GM19328 (cell line): ENCODE results near the gene IGFL4.
"Not testable (repeated sequence)": the region's sequence is repeated elsewhere in the genome, so short reads cannot be mapped to it uniquely, and the experiment has no call there.

Source experiments
- ATAC-seq: cut with Tn5 transposase; IDR thresholded peaks from one replicate; pipeline ENCODE4 v1.9.1; 2021; ENCODE audit warnings: mild to moderate bottlenecking, moderate library complexity; ENCODE audit not compliant: unreplicated experiment

IGFL4 gene

DNA sequence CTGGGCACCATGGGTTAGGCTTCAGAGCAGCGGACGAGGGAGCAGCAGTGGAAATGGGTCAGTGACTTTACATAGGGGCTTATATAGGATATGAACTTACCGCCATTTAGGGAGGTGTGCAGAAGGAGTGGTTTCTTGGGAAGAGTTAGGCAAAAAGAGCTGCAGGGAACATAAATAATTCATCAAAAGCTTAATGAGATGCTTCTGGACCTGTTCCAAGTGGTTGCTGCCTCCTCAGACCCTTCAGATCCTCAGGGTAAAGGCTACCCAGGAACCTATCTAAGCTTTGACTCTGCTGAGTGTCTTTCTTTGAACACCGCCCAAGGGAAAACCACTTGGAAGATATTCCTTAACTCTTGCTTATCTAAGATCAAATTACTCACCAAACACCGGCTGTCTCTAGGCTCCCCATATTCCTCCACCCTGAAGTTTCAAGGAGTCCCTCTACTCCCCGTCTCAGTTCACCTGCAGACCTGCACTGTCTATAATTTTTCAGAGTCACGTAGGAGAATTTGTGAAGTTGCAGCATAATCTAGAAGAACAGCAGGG lies at the start of gene IGFL4:
TSS of gene IGFL4 (minus strand) at position 51 of the 549 bp plus-strand sequence. CDS start at position 11, 40 bp downstream.
- ATAC-seq = no peak

DNA sequence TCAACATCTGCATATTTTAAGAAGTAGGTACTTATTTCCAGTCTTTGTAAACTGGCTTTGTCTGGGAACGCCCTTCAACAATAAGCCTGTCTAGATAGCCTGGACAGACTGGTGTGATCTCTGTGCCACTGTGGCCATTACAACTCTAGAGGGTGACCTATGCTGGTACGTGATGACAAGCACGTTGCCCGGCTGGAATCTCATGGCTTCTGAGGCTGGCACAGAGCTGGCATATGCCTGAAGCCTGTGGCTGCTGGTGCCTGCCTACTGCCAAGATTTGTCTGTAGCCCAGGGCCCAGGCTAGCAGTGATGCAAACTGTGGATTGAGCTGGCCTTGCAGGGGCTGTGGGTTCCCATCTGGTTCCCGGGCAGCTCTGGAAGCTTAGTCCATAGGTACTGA lies 49.6 kb upstream of the IGFL4 start:
- ATAC-seq = no peak

DNA sequence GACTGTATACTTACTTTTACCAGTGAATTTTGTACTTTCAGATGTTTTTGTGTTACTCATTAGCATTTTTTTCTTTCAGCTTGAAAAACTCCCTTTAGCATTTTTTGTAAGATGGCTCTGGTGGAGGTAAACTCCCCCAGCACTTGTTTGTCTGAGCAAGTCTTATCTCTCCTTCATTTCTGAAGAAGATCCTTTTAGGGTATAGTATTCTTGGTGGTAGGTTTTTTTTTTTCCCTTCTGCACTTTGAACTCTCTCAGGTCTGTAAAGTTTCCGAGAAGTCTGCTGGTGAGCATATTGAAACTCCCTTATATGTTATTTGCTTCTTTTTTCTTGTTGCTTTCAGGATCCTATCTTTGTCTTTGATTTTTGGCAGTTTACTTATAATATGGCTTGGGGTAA lies 48.6 kb upstream of the IGFL4 start:
- ATAC-seq = no peak

DNA sequence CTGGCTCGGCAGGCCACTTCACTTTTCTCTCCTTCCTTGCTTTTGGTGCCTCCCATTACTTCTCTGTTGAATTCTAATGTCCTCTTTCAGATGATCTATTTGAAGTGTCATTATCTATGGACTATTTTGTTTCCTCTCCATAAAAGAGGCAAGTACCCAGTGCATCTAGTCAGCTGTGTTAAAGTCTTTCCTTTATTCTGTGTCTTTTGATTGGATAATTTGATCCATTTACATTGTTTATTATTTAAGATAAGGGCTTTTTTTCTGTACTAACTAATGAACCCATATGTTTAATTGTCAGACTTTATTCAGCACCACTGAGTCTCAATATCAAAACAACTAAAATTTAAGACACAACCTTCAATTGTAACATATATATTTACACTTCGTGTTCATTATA lies 47.3 kb upstream of the IGFL4 start:
- ATAC-seq = no peak

DNA sequence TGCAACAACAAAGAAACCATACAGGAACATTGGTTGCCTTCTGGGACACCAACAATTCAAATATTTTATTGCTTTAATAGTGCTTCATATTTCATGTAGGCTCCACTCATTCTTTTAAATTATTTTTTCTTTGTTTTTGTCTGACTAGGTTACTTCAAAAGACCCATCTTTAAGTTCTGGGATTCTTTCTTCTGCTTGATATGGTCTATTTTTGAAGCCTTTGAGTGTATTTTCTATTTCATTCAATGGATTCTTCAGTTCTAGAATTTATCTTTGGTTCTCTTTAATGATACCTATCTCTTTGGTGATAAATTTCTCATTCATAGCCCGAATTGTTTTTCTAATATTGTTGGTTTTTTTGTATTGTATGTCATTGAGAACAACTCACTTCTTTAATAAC lies 45.1 kb upstream of the IGFL4 start:
- ATAC-seq = no peak

DNA sequence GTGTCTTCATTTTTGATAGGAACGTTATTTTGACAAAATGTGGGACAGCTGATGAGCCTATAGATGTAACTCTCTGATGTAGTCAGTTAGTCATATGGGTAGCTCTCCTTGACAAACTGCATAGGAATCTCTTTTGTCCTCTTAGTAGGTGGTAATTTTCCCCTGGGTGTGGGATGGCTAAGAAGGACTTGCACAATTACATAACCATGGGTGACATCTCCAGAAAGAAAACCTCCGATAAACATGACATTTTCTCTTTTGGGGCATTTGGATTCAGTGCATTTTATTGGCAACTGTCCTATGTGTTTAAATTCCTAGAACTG lies 41.9 kb upstream of the IGFL4 start:
- ATAC-seq = no peak

DNA sequence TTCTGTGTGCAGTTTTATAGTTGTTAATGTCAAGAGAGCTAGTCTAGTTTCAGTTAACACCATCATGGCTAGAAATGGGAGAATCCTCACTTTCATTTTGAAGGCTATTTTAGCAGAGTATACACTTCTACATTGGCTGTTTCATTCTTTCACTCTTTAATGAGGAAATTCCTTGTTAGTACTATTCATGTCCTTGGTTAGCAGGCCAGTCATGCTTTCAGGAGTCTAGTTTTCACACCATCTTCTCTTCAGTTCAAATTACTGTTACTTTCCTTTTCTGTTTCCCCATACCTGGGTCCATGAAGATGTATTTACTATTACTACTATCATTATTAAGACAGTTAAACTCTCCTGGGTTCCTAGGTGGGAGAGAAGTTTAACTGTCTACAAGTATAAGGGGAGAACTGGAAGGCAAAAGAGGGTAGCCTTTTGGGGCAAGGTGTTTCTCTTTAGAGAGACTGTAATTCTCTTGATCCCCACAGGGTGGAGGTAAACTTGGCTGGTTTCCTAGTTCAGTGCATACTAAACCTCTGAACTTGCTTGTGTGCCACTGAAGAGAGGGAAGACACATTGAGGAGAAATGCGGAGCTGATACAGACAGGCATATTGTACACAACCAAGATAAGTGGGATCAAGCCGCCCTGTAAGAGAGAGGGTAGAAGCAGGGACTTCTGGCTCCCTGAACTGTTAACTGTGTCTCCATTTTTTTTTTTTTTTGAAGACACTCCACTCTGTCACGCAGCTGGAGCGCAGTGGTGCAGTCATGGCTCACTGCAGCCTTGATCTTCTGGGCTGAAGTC lies 41.3 kb upstream of the IGFL4 start:
- ATAC-seq = no peak

DNA sequence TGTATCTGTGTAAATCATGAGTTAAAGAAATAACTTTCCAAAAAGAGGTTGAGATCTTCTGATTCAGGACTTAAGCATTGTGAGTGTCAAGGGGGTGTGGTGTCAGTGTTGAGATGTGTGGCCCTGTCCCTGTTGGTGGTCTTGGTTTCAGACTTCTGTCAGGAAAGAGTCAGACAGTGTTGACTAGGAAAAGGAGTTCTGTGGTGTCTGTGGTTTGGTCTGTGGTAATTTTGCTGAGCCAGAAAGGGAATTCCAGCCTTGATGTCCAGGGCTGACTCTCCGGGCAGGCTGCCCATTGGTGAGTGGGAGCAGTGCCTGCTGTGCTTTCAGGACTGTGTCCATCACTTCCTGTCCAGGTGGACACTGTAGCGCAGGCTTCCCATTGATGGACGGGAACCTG lies 39.8 kb upstream of the IGFL4 start:
- ATAC-seq = no peak

DNA sequence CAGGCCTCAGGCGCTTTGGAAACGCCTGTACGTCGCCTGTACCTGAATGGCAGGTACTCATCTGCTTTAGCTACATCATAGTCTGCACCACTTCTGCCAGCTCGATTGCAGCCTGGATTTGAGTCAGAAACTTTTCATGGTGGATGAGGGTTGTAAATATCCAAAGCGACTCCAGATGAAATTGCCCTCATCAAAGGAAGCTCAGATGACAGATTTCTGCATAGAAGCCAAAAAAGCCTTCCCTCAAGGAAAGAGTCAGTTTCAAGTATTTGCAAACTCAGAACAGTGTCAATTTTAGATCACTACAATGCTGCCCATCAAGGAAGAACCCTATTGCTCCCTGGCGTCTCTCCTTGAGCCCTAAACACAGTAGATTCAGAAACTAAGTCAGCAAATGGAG lies 38.8 kb upstream of the IGFL4 start:
- no peak for ATAC-seq

DNA sequence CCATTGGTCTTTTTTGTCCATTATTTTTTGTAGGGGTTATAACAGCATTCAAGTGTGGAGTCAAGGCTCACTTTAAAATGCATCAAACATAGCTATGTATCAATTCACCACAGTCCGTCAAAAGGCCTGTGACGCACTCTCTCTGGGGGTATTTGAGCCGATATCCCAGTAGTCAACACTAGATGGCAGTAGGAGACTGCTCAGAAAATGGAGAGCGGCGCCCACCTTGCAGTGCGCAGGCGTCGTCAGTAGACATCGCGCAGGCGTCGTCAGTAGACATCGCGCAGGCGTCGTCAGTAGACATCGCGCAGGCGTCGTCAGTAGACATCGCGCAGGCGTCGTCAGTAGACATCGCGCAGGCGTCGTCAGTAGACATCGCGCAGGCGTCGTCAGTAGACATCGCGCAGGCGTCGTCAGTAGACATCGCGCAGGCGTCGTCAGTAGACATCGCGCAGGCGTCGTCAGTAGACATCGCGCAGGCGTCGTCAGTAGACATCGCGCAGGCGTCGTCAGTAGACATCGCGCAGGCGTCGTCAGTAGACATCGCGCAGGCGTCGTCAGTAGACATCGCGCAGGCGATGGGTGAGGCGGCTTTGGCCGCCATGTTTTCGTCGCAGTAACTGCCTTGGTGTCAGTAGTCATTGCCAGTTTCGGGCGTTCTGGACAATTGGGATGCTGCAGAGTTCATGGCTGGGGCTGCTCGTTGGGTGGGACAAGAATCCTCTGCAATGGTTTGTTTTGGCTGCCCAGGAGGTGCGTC lies 38.0 kb upstream of the IGFL4 start:
- not testable (repeated sequence) for ATAC-seq

DNA sequence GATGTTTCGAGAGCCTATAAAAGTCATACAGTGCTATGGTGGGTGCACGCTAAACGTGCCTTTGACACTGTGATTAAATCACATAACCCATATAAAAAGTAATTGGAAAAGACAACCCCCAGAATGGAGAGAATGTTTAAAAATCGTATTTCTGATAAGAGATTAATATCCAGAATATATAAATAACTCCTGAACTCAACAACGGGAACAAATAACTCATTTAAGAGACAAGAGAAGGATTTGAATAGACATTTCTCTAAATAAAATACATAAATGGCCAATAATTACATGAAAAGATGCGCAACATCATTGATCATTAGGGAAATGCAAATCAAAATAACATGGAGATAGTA lies 37.0 kb upstream of the IGFL4 start:
- ATAC-seq = no peak

DNA sequence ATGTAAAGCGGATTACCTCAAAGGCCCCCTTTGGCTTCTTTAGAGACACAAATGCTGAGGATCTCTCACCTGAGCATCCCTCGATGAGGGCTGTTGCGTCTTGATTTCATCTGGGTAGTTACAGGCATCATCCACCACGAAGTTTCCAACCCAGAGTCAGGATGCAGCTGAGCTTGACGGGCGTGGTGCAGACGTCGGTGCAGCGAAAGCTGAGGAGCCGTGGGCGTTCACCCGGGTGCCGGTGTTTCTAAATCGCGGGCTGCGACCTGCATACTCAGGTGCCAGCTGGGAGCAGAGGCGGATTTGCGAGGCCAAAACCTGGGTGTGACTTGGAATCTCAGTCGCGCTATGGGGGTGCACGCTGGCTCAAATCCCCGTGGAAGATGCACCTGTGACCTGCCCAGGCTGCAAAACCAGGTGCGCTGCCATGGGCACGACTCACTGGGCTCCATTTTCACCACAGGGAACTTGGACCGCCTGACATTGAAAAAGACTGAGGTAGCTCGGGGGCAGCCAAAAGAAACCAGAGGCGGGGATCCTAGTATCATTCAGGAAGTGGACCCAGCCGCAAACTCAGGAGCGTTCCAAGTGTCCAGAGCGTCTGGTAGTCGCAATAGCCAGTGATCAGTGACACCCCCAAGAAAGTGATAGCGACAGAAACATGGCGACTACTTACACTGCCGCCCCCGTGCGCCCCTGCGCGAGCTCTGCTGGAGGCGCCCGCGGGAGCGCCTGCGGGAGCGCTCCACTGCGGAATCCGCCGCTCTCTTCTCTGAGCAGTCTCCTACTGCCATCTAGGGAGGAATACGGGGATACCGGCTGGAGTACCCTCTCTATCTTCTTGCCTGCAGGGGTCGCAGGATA lies 36.4 kb upstream of the IGFL4 start:
- no peak for ATAC-seq

DNA sequence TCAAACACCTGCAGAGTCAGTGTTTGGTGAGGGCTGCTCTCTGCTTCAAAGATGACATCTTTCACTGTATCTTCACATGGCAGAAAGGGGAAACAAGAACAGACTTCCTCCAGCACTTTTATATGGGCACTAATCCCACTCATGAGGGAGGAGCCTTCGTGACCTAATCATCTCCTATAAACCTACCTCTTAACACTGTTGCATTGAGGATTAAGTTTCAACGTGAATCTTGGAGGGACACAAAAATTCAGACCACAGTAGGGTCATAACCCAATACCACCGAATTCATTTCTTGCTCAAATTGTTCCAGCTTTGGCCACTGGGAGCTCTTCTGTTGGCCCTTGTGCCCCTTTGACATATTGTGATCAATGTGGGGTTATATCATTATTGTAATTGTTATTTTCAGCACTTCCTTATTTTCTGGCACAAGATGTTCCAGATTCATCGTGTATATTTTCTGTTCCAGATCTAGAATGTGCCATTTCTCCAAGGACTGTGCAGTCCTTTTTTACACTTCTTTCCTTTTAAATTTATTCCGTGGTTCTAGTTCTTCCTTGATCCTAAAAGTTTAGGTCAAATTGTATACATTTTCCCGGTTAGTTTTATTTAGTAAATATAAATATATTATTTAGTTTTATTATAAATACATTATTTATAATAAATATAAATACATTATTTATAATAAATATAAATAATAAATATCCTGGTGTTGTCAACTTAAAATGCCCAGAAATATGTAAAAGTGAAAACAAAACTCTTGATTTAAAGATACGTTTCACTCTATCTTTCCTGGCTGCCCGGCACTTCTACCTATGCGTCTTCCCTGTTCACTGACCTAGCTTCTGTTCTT lies 35.5 kb upstream of the IGFL4 start:
- ATAC-seq = no peak

DNA sequence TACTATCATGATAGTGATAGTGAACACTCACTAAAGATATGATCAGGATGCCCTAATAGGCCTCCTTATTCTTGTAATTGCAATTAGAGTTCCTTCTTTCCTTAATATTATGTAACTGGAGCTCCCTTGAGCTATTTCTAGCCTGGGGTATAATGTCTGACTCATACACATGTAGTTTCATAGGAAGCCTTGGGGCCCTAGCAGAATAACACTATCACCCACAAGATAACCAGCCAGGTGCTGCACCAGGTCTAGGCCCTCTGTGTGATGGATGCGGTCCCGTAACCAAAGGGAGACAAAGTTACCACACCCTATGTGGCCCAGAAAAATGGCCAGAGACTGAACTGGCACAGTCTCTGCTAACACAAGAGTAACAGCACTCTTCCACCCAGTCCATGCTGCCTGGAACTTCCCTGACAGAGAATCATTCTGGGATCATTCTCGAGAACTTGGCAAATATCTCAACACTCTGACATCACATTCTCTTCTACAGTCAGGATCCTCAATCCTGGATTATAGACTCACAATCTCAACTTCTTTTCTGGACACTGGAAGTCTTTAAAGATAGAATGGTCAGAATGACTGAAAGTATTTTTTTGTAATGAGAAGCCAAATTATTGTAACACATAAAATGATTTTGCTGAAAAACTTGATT lies 32.6 kb upstream of the IGFL4 start:
- ATAC-seq = no peak

DNA sequence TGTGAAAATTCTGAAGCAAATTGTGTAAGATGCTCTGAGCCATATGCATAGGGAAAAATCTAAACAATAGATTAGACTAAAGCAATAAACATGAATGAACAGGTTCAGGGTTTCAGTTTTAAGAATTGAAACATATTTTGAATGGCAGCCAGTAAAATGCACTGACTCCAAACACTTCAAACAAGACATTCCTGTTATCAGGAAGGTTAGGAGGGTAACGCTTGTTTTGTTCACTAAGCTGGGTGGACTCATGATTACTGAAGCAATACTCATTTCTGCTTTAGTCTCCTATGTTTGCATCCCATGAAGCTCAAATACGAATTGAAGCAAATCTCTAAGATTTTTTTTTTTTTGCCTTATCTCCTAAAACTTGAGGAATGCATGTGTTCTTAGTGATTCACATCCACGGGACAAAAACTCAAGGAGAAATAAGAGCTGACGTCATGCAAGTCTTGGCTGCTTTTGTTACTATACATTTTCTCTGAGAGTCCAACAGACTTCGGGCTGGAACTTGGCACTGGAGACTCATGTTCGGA lies 29.1 kb upstream of the IGFL4 start:
- no peak for ATAC-seq

DNA sequence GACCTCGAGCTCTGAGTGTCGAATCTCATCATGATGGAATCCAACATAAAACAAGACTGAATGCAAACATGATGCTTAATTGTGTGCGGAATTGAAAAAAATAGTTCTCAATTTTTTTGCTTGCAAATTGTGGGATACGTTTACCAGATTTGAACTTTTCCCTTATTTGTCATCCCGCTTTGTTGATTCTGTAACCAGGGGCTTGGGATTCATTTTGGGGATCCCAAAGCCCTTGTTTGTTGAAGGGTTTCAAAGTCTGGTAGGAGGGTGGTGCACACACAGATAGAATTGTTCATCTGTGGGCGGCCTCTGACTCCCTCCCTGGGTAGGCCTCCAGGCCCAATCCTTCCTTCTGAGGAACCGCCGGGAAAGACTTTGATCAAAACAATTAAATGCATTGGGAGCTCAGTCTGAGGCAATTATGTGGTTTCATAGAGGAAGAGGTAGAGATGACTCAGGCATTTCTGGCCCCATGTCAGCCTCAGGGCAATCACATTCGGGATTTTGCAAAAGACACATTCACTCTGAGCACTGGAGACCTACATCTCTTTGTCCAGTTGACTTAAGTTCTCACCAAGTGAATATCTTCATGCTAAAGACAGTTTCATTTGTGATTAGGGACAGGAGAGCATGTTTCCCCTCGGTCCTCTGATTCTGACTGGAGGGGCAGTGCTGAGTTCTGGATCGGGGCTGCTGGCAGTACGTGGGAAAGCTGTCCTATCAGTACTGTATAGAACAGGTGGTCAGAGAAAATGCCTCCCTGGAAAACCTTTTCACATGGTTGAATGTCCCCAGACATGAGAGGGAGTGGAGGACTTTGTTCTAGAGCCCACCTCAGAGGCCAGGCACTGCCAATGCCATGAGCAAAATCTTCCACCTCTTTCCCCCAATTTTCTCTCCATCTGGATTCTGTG lies 27.8 kb upstream of the IGFL4 start:
- no peak for ATAC-seq

DNA sequence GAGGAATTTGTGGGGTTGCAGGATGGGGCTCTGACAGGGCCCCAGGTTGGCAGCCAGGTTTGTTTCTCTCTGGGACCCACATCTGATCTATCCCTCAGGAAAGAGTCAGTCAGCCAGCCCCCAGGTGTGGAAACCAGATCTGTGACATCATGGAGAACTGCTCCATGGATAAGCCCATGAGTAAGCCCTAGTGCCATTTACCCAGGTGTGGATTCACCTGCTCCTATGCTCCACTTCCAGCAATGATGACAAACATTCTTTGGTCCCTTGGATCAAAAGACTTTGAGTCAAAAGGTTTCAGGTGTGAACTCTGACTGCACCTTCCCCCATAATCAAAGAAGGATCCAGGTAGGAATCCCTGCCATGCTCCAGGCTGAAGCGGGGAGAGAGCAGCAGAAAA lies 26.9 kb upstream of the IGFL4 start:
- ATAC-seq = no peak

DNA sequence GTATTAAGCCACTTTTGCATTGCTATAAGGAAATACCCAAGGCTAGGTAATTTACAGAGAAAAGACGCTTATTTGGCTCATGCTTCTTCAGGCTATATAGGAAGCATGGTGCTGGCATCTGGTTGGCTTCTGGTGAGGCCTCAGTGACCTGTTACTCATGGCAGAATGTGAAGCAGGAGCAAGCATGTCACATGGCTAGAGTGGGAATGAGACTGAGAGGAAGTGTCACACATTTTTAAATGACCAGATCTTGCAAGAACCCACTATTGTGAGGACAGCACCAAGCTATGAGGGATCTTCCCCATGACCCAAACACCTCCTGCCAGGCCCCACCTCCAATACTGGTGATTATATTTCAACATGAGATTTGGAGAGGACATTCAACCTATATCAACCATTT lies 25.7 kb upstream of the IGFL4 start:
- ATAC-seq = no peak
